NCI-H1105 (cell line): Measurements from ENCODE around the gene UNK.
"Not testable (repeated sequence)": the region's sequence is repeated elsewhere in the genome, so short reads cannot be mapped to it uniquely, and the experiment has no call there.

Experiments used
- DNase-seq: peaks from one replicate; lab custom pipeline; 2025; lab: John Stamatoyannopoulos, UW

Gene UNK

DNA sequence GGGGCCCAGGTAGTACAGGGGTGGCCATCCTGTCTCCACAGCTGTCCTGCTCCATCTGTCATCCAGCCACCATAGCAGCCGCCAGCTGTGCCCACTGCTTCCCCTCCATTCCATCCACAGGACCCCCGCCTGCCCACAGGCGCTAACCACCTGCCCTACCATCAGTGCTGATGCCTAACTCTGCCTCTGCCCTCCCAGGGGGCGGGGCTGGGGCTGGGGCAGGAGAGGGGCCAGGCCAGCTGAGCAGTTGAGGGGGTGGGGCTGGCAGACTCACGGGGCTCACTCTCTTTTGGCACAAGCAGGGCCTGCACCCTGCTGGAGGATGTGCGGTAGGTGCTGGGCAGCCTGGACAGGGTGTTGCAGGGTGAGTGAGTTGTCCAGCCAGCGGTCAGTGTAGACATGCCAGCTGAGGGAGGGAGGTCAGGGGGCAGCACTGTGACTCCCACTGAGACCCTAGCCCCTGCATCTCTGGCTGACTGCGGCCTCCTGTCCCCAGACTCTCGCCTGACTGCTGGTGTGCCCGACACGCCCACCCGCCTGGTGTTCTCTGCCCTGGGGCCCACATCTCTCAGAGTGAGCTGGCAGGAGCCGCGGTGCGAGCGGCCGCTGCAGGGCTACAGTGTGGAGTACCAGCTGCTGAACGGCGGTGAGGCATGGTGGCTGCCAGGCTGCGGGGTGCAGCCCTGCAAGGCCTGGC is 29.3 kb upstream of the UNK start:
- DNase-seq: no peak

DNA sequence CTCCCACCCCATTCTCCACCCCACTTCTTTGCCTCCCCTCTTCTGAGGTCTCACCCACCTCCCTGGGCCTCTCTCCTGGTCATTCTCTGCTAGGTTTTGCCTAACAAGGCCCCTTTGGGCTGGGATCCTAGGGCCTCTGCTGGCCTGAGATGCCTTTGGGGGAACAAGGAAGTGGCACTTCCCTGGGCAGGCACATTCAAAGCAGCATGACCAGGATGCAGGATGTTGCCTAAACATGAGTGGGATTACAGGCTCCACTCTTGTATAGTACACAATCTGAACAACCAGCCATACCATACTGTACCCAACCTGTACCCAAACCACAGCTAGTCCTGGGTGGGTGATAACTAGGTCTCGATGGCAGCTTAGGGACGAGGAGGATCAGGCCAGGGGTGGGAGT is 28.6 kb upstream of the UNK start:
- DNase-seq: no peak

DNA sequence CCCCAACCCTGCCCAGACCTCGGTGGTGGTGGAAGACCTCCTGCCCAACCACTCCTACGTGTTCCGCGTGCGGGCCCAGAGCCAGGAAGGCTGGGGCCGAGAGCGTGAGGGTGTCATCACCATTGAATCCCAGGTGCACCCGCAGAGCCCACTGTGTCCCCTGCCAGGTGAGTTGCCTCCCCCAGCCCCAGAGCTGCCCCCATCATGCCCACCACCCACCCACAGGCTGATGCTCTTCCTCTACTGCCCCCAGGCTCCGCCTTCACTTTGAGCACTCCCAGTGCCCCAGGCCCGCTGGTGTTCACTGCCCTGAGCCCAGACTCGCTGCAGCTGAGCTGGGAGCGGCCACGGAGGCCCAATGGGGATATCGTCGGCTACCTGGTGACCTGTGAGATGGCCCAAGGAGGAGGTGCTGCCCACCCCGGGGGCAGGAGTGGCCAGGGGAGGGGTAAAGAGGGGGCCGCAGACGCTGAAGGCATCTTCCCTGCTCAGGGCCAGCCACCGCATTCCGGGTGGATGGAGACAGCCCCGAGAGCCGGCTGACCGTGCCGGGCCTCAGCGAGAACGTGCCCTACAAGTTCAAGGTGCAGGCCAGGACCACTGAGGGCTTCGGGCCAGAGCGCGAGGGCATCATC is 28.0 kb upstream of the UNK start:
- no peak for DNase-seq

DNA sequence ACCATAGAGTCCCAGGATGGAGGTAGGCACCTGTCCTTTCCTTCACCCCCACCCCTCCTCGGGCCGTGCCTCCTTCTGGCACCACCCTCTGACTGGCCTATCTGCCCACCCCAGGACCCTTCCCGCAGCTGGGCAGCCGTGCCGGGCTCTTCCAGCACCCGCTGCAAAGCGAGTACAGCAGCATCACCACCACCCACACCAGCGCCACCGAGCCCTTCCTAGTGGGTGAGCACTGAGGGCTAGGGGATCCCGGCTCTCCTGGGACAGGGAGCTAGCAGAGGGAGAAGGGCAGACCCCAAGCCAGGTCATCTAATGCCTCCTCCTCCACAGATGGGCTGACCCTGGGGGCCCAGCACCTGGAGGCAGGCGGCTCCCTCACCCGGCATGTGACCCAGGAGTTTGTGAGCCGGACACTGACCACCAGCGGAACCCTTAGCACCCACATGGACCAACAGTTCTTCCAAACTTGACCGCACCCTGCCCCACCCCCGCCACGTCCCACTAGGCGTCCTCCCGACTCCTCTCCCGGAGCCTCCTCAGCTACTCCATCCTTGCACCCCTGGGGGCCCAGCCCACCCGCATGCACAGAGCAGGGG is 27.4 kb upstream of the UNK start:
- no peak for DNase-seq

DNA sequence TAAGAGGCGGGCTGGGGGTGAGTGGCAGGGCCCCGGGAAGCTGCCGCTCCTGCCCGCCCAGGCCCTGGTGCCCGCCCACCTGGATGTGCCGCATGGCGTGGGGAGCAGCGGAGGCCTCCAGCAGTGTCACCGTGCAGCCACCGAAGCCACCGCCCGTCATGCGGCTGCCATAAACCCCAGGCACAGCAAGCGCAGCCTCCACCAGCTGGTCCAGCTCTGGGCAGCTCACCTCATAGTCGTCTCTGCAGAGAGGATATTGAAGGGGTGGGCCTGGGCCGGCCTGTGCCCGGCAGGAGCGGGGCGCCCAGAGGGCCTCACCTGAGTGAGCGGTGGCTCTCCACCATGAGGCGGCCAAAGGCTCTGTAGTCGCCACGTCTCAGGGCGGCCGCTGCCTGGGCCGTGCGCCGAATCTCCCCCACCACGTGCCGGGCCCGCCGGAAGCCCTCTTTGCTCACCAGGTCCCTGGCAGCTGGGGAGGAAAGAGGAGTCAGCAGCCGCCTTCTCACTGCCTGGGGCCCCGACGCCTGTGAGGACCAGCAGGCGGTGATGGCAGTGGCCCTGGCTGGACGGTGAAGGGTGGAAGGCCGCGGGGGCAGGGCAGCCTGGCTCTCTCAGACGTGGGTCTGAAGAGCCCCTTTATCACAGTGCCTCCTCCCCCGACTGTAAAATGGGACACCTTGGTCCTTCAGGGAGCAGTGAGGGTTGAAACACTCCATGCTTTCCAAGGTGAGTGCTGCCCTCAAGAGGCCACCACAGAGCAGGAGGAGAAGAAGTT is 26.3 kb upstream of the UNK start:
- DNase-seq: no peak

DNA sequence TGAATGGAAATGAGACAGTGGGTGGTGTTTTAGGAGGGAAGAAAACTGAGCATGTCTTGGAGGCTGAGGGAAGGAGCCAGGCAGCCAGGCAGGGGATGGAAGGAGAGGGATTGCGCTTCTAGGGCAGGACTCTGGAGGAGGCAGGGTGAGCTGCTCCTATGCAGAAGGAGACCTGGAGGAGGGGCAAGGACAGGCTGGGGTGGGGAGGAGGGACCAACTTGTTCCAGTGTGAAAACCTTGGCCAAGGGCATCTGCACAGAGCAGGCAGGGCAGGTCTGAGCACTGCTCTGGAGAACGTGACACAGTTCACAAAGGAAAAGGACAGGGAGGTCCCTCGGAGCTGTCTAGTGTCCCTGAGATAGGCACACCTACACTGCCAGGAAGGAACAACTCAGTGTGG is 25.1 kb upstream of the UNK start:
- DNase-seq: no peak

DNA sequence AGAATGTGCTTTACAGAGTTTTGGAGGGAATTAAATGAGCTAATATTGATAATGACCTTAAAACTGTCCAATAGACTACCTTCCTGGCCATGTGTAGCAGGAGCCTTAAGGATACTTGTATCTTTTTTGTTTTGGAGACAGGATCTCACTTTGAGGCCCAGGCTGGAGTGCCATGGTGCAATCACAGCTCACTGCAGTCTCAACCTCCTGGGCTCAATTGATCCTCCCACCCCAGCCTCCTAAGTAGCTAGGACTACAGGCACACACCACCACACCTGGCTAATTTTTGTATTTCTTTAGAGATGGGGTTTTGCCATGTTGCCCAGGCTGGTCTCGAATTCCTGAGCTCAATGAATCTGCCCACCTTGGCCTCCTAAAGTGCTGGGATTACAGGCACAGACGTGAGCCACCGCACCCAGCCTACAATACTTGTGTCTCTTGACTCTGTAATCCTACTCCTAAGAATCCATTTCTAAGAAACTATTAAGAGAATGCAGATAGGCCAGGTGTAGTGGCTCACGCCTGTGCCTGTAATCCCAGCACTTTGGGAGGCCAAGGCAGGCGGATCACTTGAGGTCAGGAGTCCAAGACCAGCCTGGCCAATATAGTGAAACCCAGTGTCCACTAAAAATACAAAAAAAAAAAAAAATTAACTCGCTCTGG is 24.5 kb upstream of the UNK start:
- not testable (repeated sequence) for DNase-seq

DNA sequence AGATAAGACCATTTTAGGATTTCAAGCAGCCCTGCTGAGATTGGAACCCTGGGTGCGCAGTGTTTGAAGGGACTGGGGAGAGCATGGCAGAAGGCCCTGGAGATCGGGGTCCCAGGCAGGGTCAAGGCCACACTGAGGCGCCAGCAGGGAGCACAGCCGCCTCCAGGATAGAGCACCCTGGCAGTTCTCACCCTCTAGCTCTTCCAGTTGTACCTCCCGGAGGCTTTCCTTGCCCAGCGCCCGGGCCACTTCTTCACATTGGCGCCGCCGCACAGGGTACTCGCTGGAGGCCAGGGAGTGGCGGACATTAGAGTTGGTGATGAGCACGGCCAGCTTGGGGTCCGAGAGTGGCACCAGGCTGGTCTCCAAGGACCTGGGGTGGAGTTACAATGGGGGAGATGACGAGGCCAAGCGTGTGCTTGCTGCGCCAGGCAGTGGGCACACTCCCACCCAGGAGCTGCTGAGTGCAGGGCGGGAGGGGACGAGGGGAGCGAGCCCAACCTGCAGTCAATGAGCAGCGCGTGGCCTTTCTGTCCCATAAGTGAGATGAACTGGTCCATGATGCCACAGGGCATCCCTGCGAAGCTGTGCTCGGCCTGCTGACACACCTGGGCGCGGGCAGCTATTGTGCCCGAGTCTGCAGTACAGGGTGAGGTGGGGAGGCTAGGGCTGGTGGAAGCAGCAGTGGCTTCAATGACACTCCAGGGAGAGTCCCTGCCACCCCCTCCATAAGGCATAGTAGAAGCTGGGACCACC is 21.9 kb upstream of the UNK start:
- DNase-seq: no peak

DNA sequence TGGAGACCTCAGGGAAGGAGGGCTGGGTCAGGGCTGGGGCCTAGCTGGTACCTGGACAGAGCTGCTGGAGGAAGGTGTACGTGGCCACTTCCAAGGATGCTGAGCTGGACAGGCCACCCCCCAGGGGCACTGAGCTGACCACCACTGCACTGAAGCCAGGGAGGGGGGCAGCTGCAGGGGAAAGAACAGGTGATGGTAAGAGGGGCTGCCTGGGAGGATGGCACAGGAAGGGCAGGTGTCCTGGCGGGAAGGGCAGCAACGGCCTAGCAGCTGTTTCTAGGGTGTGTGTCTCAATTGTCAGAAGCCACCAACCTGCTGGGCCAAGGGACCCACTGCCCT is 21.4 kb upstream of the UNK start:
- DNase-seq: no peak

DNA sequence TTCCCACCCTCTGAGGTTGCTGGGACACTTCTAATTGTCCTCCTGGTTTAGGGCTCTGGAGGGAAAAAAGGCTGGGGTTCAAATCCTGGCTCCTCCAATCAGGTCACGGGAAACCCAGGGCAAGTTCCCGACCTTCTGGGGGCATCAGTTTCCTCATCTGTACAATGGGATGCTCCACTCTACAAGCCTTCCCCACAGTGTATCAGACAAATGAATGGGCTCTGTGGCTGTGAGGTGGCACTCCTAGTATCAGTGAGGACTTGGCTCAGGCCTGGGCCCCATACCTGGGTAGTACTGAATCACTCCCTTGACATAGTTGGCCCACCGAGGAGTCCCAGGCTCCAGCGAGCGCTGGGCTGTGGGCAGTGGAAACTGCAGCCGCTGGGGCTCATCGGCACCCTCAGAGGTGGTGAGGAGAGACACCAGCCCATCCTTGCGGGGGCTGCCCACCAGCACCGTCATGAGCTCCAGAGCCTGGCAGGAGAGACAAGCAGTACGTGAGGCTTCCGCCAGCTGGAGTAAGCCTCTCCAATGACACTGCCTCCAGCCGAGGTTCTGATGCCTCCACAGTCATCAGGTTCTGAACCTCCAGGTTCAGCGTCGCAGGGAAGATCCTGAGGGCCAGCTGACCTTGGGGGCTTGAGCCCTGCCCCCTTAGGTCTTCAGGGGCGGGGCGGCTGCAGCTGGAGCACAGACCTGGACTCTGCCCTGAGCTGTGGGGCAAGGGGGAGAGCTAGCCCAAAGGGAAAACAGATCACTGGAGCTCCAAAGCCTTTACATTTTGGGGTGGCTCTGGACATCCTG is 20.8 kb upstream of the UNK start:
- DNase-seq: no peak

DNA sequence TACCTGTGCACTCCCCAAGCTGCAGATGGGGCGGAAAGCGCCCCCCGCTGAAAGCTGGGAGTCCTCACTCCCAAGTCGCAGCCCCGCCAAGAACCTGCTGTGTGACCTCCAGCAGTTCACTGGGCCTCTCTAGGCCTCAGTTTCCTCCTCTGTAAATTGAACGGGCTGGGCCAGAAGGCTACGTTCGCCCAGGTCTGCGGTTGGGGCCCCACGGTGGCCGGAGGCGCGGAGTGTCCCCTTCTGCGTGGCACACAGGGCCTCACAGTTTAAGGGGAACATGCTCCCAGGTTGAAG is 20.2 kb upstream of the UNK start:
- no peak for DNase-seq

DNA sequence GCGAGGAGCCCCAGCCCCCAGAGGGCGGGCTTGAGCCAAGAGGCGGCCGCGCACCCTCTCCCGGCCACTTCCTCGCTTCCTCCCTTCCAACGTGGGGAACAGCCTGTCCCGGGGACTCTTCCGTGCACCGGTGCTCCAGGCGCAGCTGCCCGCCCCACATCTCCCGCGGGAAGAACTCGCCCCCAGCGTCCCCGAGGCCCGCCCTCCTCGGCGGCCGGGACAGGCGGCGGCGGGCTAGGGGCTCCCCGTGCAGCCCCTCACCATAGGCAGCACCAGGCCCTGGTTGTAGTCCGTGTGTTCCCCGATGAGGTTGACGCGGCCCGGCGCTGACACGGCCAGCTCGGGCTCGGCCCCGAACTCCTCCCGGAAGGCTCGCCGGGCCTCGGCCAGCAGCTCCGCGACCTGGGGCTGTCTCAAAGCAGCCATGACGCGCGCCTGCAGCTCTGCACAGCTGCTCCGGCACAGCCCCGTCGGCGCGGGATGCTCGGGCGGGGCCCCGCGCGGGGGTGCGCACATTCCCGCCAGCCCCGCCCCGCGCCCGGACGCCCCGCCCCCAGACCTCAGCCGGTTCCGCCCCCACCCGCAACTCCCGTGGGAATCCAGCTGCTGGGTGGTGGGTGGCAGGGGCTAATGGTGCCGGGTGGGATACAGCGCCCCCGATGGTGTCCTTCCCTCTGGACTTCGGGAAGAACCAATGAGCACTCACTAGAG is 19.7 kb upstream of the UNK start, which contains the start of gene GALK1:
Gene GALK1, minus strand, starts transcription at position 482 of the 711 bp plus-strand sequence. Its CDS starts 56 bp downstream, at position 426.
- peak; percentile 35 for DNase-seq

DNA sequence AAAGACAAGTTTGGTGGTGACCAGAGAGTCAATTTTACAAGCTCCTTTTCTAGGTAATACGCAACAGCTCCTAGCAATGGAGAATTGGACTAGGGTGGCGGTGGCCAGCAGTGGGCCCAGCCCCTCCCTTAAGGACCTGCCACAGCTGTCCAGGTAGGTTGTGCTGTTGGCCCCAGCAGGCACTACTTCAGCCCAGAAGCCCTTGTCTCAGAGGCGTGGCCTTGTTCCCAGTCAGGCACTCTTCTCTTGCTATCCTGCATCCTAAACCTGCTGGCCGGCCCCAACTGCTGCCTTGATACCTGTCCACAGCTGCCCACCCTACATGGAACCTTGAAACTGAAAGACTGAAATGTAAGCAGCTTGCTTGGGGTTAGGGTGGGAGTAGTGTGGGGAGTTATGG is 18.6 kb upstream of the UNK start:
- DNase-seq: no peak

DNA sequence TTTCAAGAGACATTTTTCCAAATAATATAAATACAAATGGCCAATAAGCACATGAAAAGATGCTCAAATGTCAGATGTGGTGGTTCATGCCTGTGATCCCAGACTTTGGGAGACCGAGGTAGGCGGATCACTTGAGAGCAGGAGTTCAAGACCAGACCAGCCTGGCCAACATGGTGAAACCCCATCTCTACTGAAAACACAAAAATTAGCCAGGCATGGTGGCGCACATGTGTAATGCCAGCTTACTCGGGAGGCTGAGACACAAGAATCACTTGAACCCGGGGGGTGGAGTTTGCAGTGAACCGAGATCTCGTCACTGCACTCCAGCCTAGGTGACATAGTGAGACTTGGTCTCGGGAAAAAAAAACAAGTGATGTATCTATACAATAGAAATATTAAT is 16.7 kb upstream of the UNK start:
- no peak for DNase-seq

DNA sequence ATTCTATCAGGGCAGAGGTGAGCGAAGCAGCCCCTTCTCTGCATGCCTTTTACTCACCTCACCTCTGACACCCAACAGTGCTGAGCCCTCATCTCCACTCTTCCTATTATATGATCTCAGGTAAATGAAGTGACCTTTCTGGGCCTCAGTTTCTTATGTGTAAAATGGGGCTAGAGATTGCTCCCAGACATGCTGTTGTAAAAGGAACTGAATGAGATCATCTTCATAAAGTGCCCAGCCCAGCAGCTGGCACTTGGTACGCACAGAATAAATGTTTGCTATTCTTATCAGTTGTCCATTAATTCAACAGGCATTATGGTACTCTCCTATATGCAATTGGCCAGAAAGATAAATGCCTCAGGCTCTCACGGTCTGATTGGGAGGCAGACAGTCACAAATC is 15.1 kb upstream of the UNK start:
- no peak for DNase-seq

DNA sequence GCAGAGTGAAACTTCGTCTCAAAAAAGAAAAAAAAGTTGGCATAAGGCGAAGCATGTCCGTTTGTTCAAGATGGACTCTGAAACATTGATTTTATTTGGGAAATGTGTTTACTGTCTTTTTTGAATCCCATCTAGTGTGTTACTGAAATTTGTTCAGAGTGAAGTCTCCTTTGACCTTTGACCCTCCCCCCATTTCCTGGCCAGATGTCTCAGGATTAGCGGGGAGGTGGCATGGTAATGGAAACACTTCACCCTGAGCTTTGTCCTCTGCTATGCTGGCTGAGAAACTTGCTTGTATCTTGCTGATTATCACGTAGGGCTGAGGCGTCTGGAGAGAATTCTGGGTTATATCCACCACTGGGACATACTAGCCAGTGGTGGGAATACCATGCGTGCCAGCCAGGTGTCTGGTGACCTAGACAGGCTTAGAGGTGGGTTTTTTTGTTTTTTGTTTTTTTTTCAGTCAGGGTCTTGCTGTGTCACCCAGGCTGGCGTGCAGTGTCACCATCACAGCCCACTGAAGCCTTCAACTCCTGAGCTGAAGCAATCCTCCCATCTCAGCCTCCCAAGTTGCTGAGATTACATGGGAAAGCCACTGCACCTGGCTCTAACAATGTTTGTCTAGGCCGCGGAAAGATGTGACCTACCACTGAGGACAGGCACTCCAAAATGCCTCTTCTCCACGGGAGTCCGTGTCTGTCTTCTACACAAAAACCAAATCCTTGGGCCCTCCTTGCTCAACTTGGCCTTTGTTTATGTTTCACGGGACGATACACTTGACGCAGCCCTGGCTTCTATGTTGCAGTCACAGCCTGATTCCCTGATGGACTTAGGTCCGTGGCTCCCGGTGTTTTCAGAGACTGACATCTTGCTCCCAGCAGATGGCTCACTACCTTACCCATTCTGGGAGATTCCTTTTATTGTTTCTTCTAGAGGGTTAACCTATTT is 13.0 kb upstream of the UNK start:
- no peak for DNase-seq

DNA sequence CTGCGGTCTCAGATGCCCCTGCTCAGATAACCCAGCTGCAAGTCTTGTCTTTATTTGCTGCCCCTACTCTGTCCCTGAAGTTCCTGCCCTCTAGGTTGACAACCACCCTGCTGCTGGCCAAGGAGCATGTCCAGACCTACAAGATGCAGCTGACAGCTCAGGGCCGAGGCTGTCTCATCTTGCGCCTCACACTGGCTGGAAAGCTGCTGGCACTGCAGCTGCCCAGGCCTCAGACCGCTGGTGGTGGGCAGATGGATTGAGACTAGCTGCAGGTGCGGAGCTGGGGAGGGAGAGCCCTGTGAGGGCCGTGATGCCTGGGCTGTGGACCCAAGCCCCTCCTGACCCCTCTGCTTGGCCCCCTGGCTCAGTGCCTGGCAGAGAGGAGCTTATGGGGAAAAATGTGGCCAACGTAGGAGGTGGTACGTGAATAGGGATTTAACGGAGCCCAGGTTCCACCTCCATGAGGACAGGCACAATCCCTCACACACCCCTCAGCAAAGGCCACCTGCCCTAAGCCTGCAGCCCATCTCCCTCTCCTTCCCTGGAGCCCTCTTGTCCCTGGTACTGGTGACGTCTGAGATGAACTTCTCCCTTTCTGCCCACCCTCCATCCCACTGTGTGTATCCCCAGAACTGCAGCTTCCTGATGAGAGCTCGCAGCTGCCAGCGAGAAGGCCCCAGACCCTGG is 11.3 kb upstream of the UNK start:
- DNase-seq: no peak

DNA sequence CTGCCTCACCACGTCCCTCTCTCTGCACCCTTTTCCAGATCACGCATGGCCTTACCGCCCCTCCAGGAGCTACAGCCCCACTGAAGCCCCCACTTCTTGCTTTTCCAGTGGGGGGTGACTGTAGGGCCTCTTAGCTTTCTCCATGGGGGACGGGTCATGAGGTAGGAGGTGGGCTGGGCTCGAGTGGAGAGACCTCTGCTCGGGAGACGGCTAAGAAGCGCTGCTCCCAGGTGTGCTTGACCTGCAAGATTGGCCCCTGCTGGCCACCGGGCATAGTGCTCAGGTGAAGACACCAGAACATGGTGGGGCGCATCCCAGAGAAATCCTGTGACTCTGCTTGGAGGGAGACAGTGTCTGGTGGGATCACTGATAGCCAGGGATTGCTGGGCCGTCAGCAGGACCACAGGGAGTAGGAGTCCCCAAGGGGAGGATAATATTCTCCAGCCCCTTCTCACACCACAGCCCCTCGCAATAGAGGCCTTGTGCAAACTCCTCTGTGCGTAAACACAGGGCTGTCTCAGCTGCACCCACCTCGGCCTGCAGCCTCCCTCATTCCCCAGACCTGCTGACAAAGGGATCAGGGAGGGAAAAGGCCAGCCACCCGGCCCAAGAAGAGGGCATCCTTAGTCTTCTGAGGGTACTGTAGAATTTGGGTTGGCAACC is 10.7 kb upstream of the UNK start:
- no peak for DNase-seq
